ENCODE data around the gene USH1C.

USH1C gene

GRCh38 chr11:17546240-17546639 is 2.0 kb upstream of the USH1C start:
- peaks cover 4% of the 10 kb centered on the region for H3K4me1 Mint-ChIP-seq (ENCODE audit: low read depth)
- H3K9me3 Mint-ChIP-seq = no peaks in the 10 kb centered on the region
- H3K36me3 Mint-ChIP-seq (ENCODE audit: low read depth) = no peaks in the 10 kb centered on the region
- H3K27me3 Mint-ChIP-seq (ENCODE audit: low read depth) = peaks cover 36% of the 10 kb centered on the region
- H3K4me3 Mint-ChIP-seq = no peak overlapping the region
- no peak overlapping the region for H3K27ac Mint-ChIP-seq

GRCh38 chr11:17543574-17544180 is 539 bp downstream of the USH1C start:
- H3K4me1 Mint-ChIP-seq (ENCODE audit: low read depth) = peaks cover 4% of the 10 kb centered on the region
- H3K9me3 Mint-ChIP-seq = no peaks in the 10 kb centered on the region
- no peaks in the 10 kb centered on the region for H3K36me3 Mint-ChIP-seq (ENCODE audit: low read depth)
- no peak overlapping the region for H3K4me3 Mint-ChIP-seq
- peaks cover 45% of the 10 kb centered on the region for H3K27me3 Mint-ChIP-seq (ENCODE audit: low read depth)
- no peak overlapping the region for H3K27ac Mint-ChIP-seq

GRCh38 chr11:17543041-17543440 is 1.2 kb downstream of the USH1C start:
- Mint-ChIP-seq H3K4me1 (ENCODE audit: low read depth) (peaks cover 4% of the 10 kb centered on the region), H3K27me3 (ENCODE audit: low read depth) (peaks cover 45% of the 10 kb centered on the region), H3K9me3 (no peaks in the 10 kb centered on the region), H3K36me3 (ENCODE audit: low read depth) (no peaks in the 10 kb centered on the region), H3K27ac (no peak overlapping the region), H3K4me3 (no peak overlapping the region)

GRCh38 chr11:17542249-17542648 is 2.0 kb downstream of the USH1C start:
- Mint-ChIP-seq H3K36me3 (ENCODE audit: low read depth) (no peaks in the 10 kb centered on the region), H3K9me3 (no peaks in the 10 kb centered on the region), H3K4me3 (no peak overlapping the region), H3K27me3 (ENCODE audit: low read depth) (peaks cover 41% of the 10 kb centered on the region), H3K4me1 (ENCODE audit: low read depth) (peaks cover 3% of the 10 kb centered on the region), H3K27ac (no peak overlapping the region)

GRCh38 chr11:17541330-17541885 is 2.8 kb downstream of the USH1C start:
- Mint-ChIP-seq H3K27me3 (ENCODE audit: low read depth) (peaks cover 38% of the 10 kb centered on the region), H3K4me3 (no peak overlapping the region), H3K27ac (no peak overlapping the region), H3K4me1 (ENCODE audit: low read depth) (peaks cover 3% of the 10 kb centered on the region), H3K36me3 (ENCODE audit: low read depth) (no peaks in the 10 kb centered on the region), H3K9me3 (no peaks in the 10 kb centered on the region)

- H3K27me3 Mint-ChIP-seq (ENCODE audit: low read depth) = peaks cover 33% of the 10 kb centered on the region
- no peaks in the 10 kb centered on the region for H3K36me3 Mint-ChIP-seq (ENCODE audit: low read depth)
- H3K4me3 Mint-ChIP-seq = no peak overlapping the region
Measured at GRCh38 chr11:17540807-17541206, 3.4 kb downstream of the USH1C start.

GRCh38 chr11:17538731-17539130 is 5.5 kb downstream of the USH1C start:
- Mint-ChIP-seq H3K27ac (no peak overlapping the region), H3K9me3 (no peaks in the 10 kb centered on the region), H3K27me3 (ENCODE audit: low read depth) (peaks cover 34% of the 10 kb centered on the region), H3K4me3 (no peak overlapping the region), H3K36me3 (ENCODE audit: low read depth) (no peaks in the 10 kb centered on the region), H3K4me1 (ENCODE audit: low read depth) (peaks cover under 1% of the 10 kb centered on the region)

More at GRCh38 chr11:17540807-17541206, 3.4 kb downstream of the USH1C start:
- Mint-ChIP-seq H3K4me1 (ENCODE audit: low read depth) (peaks cover 3% of the 10 kb centered on the region), H3K9me3 (no peaks in the 10 kb centered on the region), H3K27ac (no peak overlapping the region)

- Mint-ChIP-seq H3K9me3 (no peaks in the 10 kb centered on the region), H3K27me3 (ENCODE audit: low read depth) (peaks cover 31% of the 10 kb centered on the region)
Measured at GRCh38 chr11:17538054-17538453, 6.2 kb downstream of the USH1C start.

GRCh38 chr11:17537261-17537660 is 7.0 kb downstream of the USH1C start:
- H3K9me3 Mint-ChIP-seq = no peaks in the 10 kb centered on the region
- no peak overlapping the region for H3K4me3 Mint-ChIP-seq
- peaks cover 25% of the 10 kb centered on the region for H3K27me3 Mint-ChIP-seq (ENCODE audit: low read depth)
- no peak overlapping the region for H3K27ac Mint-ChIP-seq
- no peaks in the 10 kb centered on the region for H3K36me3 Mint-ChIP-seq (ENCODE audit: low read depth)
- H3K4me1 Mint-ChIP-seq (ENCODE audit: low read depth) = no peaks in the 10 kb centered on the region

More at GRCh38 chr11:17538054-17538453, 6.2 kb downstream of the USH1C start:
- Mint-ChIP-seq H3K36me3 (ENCODE audit: low read depth) (no peaks in the 10 kb centered on the region), H3K27ac (no peak overlapping the region), H3K4me1 (ENCODE audit: low read depth) (no peaks in the 10 kb centered on the region), H3K4me3 (no peak overlapping the region)

GRCh38 chr11:17535488-17535887 is 8.7 kb downstream of the USH1C start:
- Mint-ChIP-seq H3K27me3 (ENCODE audit: low read depth) (peaks cover 19% of the 10 kb centered on the region), H3K36me3 (ENCODE audit: low read depth) (no peaks in the 10 kb centered on the region), H3K27ac (no peak overlapping the region), H3K4me1 (ENCODE audit: low read depth) (no peaks in the 10 kb centered on the region), H3K9me3 (no peaks in the 10 kb centered on the region), H3K4me3 (no peak overlapping the region)

- Mint-ChIP-seq H3K27ac (no peak overlapping the region), H3K36me3 (ENCODE audit: low read depth) (no peaks in the 10 kb centered on the region), H3K4me3 (no peak overlapping the region), H3K27me3 (ENCODE audit: low read depth) (peaks cover 12% of the 10 kb centered on the region), H3K9me3 (no peaks in the 10 kb centered on the region), H3K4me1 (ENCODE audit: low read depth) (no peaks in the 10 kb centered on the region)
Measured at GRCh38 chr11:17533778-17534415, 10.3 kb downstream of the USH1C start.

- no peak overlapping the region for H3K4me3 Mint-ChIP-seq
- no peaks in the 10 kb centered on the region for H3K9me3 Mint-ChIP-seq
- H3K36me3 Mint-ChIP-seq (ENCODE audit: low read depth) = no peaks in the 10 kb centered on the region
- H3K27me3 Mint-ChIP-seq (ENCODE audit: low read depth) = peaks cover 11% of the 10 kb centered on the region
- H3K4me1 Mint-ChIP-seq (ENCODE audit: low read depth) = no peaks in the 10 kb centered on the region
- no peak overlapping the region for H3K27ac Mint-ChIP-seq
Measured at GRCh38 chr11:17533341-17533740, 10.9 kb downstream of the USH1C start.

GRCh38 chr11:17532784-17533183 is 11.4 kb downstream of the USH1C start:
- H3K9me3 Mint-ChIP-seq = no peaks in the 10 kb centered on the region
- no peaks in the 10 kb centered on the region for H3K36me3 Mint-ChIP-seq (ENCODE audit: low read depth)
- no peak overlapping the region for H3K27ac Mint-ChIP-seq
- no peak overlapping the region for H3K4me3 Mint-ChIP-seq
- peaks cover 11% of the 10 kb centered on the region for H3K27me3 Mint-ChIP-seq (ENCODE audit: low read depth)
- H3K4me1 Mint-ChIP-seq (ENCODE audit: low read depth) = no peaks in the 10 kb centered on the region

GRCh38 chr11:17531636-17532113 is 12.5 kb downstream of the USH1C start:
- Mint-ChIP-seq H3K27me3 (ENCODE audit: low read depth) (peaks cover 9% of the 10 kb centered on the region), H3K9me3 (no peaks in the 10 kb centered on the region), H3K4me1 (ENCODE audit: low read depth) (no peaks in the 10 kb centered on the region), H3K36me3 (ENCODE audit: low read depth) (no peaks in the 10 kb centered on the region), H3K4me3 (no peak overlapping the region), H3K27ac (no peak overlapping the region)

GRCh38 chr11:17531071-17531600 is 13.1 kb downstream of the USH1C start:
- H3K4me3 Mint-ChIP-seq = no peak overlapping the region
- H3K9me3 Mint-ChIP-seq = no peaks in the 10 kb centered on the region
- peaks cover 6% of the 10 kb centered on the region for H3K27me3 Mint-ChIP-seq (ENCODE audit: low read depth)
- no peaks in the 10 kb centered on the region for H3K36me3 Mint-ChIP-seq (ENCODE audit: low read depth)
- no peak overlapping the region for H3K27ac Mint-ChIP-seq
- H3K4me1 Mint-ChIP-seq (ENCODE audit: low read depth) = no peaks in the 10 kb centered on the region
